HepG2 (cell line): ENCODE data around the gene NME8. TPM values are rescaled to one million over a fixed set of nuclear protein-coding genes. Genes with fewer than 3 reads are reported as not detected.

Experiments
- ARNT ChIP-seq: fragments of 450-650 bp; IDR thresholded peaks from 2 replicates; pipeline ENCODE4 v1.6.1; 2017
- EP300 ChIP-seq, 3 experiments: sonication (generic) in 1 of 3; formaldehyde crosslinking in 1 of 3; IDR thresholded peaks; 2 replicates each; pipeline versions ENCODE4 v1.5.1 to v1.6.1; 2011 to 2020; ENCODE audit warnings: low read depth in 2 of 3, low read length in 2 of 3, borderline replicate concordance in 1 of 3, improper control_type of control experiment in 1 of 3, mild to moderate bottlenecking in 1 of 3, missing genetic modification reagents in 1 of 3, moderate library complexity in 1 of 3
- EZH2 ChIP-seq: conservative IDR thresholded peaks from 2 replicates; pipeline ENCODE4 v1.6.1; 2012; ENCODE audit warnings: mild to moderate bottlenecking, low read depth, low read length, moderate library complexity
- HDAC2 ChIP-seq: sonication (generic); formaldehyde crosslinking; IDR thresholded peaks from 2 replicates; pipeline ENCODE4 v1.4.0; 2020; ENCODE audit warnings: missing genetic modification reagents
- HMGXB4 ChIP-seq, 2 experiments: sonication (generic) in 1 of 2; formaldehyde crosslinking in 1 of 2; IDR thresholded peaks; 2 replicates each; pipeline versions ENCODE4 v1.4.0 to v1.6.1; 2018 to 2020; ENCODE audit warnings: missing genetic modification reagents in 2 of 2, borderline replicate concordance in 1 of 2, low read depth in 1 of 2, mild to moderate bottlenecking in 1 of 2, missing biosample characterization in 1 of 2
- HOXA9 ChIP-seq: sonication (generic); formaldehyde crosslinking; IDR thresholded peaks from 2 replicates; pipeline ENCODE4 v1.8.1; 2022; ENCODE audit warnings: missing genetic modification reagents, mild to moderate bottlenecking, moderate library complexity, borderline replicate concordance
- KAT2B ChIP-seq: fragments of 150-350 bp; IDR thresholded peaks from 2 replicates; pipeline ENCODE4 v1.6.1; 2014; ENCODE audit warnings: low read depth, low read length, borderline replicate concordance
- KLF12 ChIP-seq: sonication (generic); formaldehyde crosslinking; IDR thresholded peaks from 2 replicates; pipeline ENCODE4 v1.4.0; 2020; ENCODE audit warnings: missing genetic modification reagents, borderline replicate concordance
- PRPF4 ChIP-seq: fragments of 200-400 bp; formaldehyde crosslinking; IDR thresholded peaks from 2 replicates; pipeline ENCODE4 v1.6.1; 2016; ENCODE audit warnings: low read length, low read depth; ENCODE audit not compliant: poor library complexity, severe bottlenecking
- RORA ChIP-seq: sonication (generic); formaldehyde crosslinking; IDR thresholded peaks from 2 replicates; pipeline ENCODE4 v1.5.0; 2020; ENCODE audit warnings: mild to moderate bottlenecking, missing genetic modification reagents, moderate library complexity
- SMC3 ChIP-seq: IDR thresholded peaks from 2 replicates; pipeline ENCODE4 v1.6.1; 2011; ENCODE audit warnings: low read length, improper control_type of control experiment
- ZNF281 ChIP-seq: sonication (generic); formaldehyde crosslinking; IDR thresholded peaks from 2 replicates; pipeline ENCODE4 v1.4.0; 2020; ENCODE audit warnings: missing genetic modification reagents, borderline replicate concordance
- ZNF317 ChIP-seq: sonication (generic); formaldehyde crosslinking; IDR thresholded peaks from 2 replicates; pipeline ENCODE4 v1.5.0; 2020; ENCODE audit warnings: mild to moderate bottlenecking, missing genetic modification reagents
- ZNF34 ChIP-seq: sonication (generic); formaldehyde crosslinking; IDR thresholded peaks from 2 replicates; pipeline ENCODE4 v1.4.0; 2020; ENCODE audit warnings: mild to moderate bottlenecking, missing genetic modification reagents, borderline replicate concordance
- ZNF431 ChIP-seq: sonication (generic); formaldehyde crosslinking; IDR thresholded peaks from 2 replicates; pipeline ENCODE4 v1.9.0; 2022; ENCODE audit warnings: missing genetic modification reagents, low read depth, mild to moderate bottlenecking, borderline replicate concordance
- ZNF574 ChIP-seq: sonication (generic); formaldehyde crosslinking; IDR thresholded peaks from 2 replicates; pipeline ENCODE4 v1.4.0; 2020; ENCODE audit warnings: missing genetic modification reagents
- ZNF710 ChIP-seq: sonication (generic); formaldehyde crosslinking; IDR thresholded peaks from 2 replicates; pipeline ENCODE4 v1.5.0; 2020; ENCODE audit warnings: mild to moderate bottlenecking, missing genetic modification reagents, borderline replicate concordance
- polyA plus RNA-seq, 8 experiments: library from polyadenylated mRNA; depleted of rRNA in 3 of 8; stranded (reverse) in 7 of 8; unstranded in 1 of 8; fragments of >200 nt; fragmentation: Illumina TruSeq in 4 of 8; extraction: Trizol in 4 of 8; gene quantifications; 2 replicates each; pipeline versions ENCODE4 v1.2.1 to v1.2.3, GENCODE V29; 2011 to 2016; ENCODE audit warnings: low read depth in 4 of 8, missing spikeins in 1 of 8, mixed read lengths in 1 of 8; ENCODE audit not compliant: insufficient read depth in 1 of 8
- total RNA-seq, 5 experiments: library from RNA; depleted of rRNA; stranded (reverse); fragments of >200 nt; fragmentation: Illumina TruSeq; extraction: Trizol; gene quantifications; 2 replicates each; pipeline ENCODE4 v1.2.3, GENCODE V29; 2016; ENCODE audit warnings: low read depth in 1 of 5

Gene NME8
- total and polyA plus RNA-seq, 2 of the 13 experiments (the other 11 are each of a cell fraction or from before 2014, with no cell fraction given), result not detected

GRCh38 chr7:37916673-37917660 is 68.6 kb downstream of the NME8 start, which contains the start of gene SFRP4 (continued):
- TF ChIP-seq ZNF281 (CRISPR knock-in tag), result peak; percentile 52; the same call in 1 of the 2 replicates
- 0 out of 2 replicates have a peak, but pooled peaks have one; percentile 36 for TF ChIP-seq ZNF34 (CRISPR knock-in tag)
- no peak for TF ChIP-seq HOXA9 (CRISPR knock-in tag)
- peak; percentile 84 for TF ChIP-seq SMC3
- no peak for TF ChIP-seq RORA (CRISPR knock-in tag)
- TF ChIP-seq ZNF574 (CRISPR knock-in tag), result no peak; the same call in none of the 2 replicates
- no peak for TF ChIP-seq ZNF431
- TF ChIP-seq PRPF4, result no peak
- no peak for TF ChIP-seq KAT2B
- TF ChIP-seq ARNT, result no peak
- 0 out of 4 replicates have a peak, but pooled peaks of 1 of the 2 experiments have one; percentile 4 for TF ChIP-seq EP300 (IDR thresholded peaks at IDR 0.05; ENCODE audit: low read depth in 2 of 2, low read length in 2 of 2)
- no peak for TF ChIP-seq EP300 (CRISPR knock-in tag; IDR thresholded peaks at IDR 0.05; ENCODE audit: borderline replicate concordance)
- no peak for TF ChIP-seq ZNF317 (CRISPR knock-in tag)
- TF ChIP-seq HDAC2 (CRISPR knock-in tag), result no peak
- TF ChIP-seq HMGXB4 (CRISPR knock-in tag; IDR thresholded peaks at IDR 0.05; ENCODE audit: borderline replicate concordance in 1 of 2, low read depth in 1 of 2), result peak; percentile 83 to 85
- TF ChIP-seq ZNF710 (CRISPR knock-in tag), result no peak
- peak; percentile 10; the same call in 1 of the 2 replicates for TF ChIP-seq KLF12
- TF ChIP-seq EZH2, result no peak
